Activated CD4-positive, CD25-positive, alpha-beta regulatory T cell treated with anti-CD3 and anti-CD28 coated beads, Interleukin-2, amount 50 U/mL, for 16 hours (primary cell): ENCODE results near the gene CSMD2.

ENCODE experiments used
- DNase-seq: peaks from one replicate; pipeline ENCODE4 v3.0.0-alpha.2; 2020; ENCODE audit warnings: low read depth, low spot score

CSMD2 gene

GRCh38 chr1:33501309-33501708 lies 663.7 kb downstream of the CSMD2 start:
- no peak for DNase-seq

DNA sequence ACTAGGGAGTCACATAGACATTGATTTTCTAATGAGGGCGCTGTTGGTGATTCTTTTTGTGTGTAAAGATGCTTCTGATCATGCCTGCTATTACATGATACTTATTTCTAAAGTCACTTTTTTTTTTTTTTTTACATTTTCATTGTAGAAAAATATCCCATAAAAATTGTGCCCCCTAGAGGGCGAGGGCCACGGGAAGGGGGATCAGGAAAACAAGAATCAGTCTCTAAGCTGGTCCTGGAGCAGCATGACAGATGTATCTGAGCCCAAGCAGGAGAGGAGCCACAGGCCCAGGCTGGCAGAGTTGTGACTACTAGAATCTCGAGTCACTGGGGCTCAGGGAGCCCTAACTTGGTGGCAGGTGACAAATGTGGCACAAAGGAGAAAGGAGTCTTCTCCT lies 664.5 kb downstream of the CSMD2 start:
- no peak for DNase-seq

- DNase-seq = no peak
These were observed 667.6 kb downstream of the CSMD2 start for GRCh38 chr1:33497410-33497809.

DNA sequence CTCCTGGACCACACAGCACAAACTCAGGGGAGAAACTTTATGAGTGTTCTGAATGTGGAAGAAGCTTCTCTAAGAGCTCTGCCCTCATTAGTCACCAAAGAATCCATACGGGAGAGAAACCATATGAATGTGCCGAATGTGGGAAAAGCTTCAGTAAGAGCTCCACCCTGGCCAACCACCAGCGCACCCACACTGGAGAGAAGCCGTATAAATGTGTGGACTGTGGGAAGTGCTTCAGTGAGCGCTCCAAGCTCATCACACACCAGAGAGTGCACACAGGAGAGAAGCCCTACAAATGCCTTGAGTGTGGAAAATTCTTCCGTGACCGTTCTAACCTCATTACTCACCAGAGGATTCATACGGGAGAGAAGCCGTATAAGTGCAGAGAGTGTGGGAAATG lies 670.1 kb downstream of the CSMD2 start:
- DNase-seq = no peak

DNA sequence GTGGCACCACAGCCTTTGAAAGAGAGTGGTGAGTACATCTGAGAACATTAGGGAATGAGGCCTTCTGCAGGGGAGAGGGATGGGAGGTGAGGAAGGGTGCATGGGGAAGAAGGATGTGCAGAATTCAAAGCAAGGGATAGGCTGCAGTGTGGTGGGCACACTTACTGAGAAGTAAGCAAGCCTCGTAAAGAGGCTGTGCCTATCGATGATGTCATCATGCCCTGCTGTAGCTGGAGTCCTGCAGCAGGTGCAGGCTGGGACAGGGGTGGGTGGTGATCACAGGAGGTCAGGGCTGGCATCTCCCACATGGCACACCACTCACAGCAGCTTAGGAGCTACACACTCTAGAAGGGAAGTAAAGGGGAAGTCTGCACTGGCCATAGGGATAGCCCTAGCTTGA lies 676.4 kb downstream of the CSMD2 start:
- DNase-seq = no peak

DNA sequence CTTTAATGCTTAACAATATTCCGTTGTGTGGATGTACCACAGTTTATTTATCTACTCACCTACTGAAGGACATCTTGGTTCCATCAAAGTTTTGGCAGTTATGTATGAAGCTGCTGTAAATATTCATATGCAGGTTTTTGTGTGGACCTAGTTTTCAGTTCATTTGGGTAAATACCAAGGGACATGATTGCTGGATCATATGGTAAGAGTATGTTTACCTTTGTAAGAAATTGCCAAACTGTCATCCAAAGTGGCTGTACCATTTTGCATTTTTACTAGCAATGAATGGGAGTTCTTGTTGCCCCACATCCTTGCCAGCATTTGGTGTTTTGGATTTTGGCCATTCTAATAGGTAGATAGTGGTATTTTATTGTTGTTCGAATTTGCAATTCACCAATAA lies 682.6 kb downstream of the CSMD2 start:
- no peak for DNase-seq

DNA sequence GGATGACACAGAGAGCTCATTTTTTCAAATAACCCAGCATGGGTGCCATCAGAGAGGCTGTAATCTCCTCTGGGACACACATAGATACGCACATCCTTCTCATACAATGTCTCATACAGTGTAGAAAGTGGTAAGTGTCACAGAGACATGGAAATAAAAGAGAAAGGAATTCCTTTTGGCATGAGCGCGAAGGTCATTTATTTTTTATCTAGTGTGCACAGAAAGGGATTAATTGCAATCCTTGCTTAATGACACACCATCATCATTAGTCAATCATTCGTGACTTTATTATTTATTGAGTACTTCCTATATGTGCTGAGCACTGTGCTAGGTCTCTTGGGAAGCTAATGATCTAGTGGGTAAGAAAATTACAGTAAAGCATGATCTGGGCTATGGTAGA lies 687.6 kb downstream of the CSMD2 start:
- DNase-seq = no peak

DNA sequence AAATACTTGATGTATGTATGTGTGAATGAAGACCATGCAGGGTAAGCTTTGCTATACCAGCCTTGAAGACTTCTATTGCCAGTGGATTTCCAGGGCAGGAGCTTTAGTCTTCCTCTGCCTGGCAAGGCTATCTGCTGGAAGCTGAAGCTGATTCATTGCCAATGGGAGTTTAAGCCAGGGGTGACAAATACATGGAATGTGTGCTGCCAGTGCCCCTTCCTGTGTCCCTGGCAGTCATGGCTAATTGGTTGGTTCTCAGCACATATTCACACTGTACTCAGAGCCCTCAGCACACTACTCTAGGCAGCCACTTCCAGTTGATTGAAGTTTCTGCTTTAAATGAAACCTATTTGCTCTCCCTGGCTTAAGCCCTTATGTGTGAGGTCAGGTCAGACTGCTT lies 691.1 kb downstream of the CSMD2 start:
- no peak for DNase-seq

DNA sequence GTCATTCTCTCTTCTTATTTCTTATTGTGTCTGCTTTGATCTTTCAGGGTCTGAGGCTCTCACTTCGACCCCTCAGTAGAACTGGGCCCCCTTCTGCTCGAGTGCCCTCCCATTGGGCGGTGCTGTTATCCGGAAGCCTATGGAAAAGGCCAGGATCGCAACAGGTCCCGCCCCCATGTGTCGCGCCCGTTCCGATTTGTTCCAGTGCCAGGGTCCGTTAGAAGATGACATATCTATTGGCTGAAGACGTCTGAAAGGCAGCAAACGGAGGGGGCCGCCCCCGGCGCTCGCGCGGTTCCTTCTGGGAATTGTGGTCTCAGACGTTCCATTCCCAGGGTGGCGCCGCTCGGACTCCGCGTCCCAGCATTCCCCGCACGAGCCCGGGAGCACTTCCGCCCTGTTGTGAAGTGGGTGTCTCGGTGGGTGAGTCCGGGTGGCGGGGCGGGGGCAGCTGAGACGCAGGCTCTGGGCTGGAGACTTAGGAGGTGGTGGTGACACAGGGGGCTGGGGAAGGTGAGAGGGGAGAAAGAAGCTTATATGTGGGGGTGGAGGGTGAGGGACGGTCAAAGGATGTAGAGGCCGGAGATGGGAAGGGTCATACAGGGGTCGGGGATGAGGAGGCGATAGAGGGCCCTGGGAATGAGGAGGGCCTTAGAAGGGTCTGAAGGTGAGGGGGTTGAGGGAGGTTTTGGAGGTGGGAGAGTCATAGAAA lies 692.6 kb downstream of the CSMD2 start, which contains the start of gene ZSCAN20:
Gene ZSCAN20, plus strand, starts transcription at position 377 of the 712 bp plus-strand sequence. CDS start 6,644 bp downstream, outside the sequence.
- DNase-seq = peak; percentile 70

DNA sequence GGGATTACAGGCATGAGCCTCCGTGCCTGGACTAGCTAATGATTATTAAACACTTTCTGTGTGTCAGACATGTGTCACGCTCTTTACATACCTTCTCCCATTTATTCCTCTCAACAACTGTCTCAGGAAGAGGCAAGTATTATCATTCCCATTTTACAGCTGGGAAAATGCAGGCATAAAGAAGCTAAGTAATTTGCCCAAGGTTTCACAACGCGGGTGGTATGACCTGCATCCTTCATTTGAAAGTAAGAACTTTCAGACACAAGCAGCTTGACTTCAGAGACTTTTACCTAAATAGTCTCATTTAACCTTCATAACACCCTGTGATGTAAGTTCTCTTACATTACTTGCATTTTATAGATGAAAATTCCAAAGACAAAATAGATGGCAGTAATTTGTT lies 693.6 kb downstream of the CSMD2 start:
- DNase-seq = no peak

DNA sequence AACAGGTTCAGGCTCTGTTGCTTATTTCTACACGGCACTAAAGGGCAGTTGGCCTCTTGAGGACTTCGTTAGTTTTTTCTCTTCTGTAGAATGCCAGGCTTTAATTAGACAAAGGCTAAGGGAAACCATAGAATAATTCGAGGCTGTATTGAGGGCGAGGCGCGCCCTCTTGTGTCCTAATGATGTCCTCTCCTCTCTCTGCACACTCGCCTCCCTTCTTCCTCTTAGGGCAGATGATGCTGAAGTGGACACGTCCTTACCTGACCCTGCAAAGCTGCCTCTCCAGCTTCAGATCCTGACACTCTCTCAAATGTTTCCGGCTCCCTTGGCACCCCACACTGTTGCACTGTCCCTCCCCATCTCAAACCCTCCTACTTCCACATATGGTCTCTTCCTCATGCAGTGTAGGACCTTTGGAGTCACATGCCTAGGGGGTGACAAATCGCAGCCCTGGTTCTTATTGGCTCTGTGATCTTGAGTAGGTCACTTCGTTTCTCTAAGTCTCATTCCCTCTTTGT lies 694.5 kb downstream of the CSMD2 start:
- DNase-seq = no peak

- DNase-seq = no peak
These were observed 695.3 kb downstream of the CSMD2 start for GRCh38 chr1:33469691-33470090.

- no peak for DNase-seq
These were observed 696.1 kb downstream of the CSMD2 start for GRCh38 chr1:33468967-33469366.

DNA sequence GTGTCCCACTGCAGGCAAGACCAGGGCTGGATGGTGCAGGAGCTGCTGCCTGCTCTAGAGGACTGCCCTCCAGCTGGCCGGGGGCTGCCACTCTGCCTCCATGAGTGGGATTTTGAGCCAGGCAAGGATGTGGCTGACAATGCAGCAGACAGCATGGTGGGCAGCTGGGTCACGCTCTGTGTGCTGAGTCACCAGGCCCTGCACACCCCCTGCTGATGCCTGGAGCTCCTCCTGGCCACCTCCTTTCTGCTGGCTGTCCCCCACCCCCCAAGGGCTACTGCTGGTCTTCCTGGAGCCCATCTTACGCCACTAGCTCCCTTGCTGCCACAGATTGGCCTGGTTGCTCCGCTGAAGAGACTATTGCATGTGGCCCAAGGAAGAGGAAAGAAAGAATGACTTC lies 696.5 kb downstream of the CSMD2 start:
- no peak for DNase-seq

GRCh38 chr1:33468011-33468410 lies 697.0 kb downstream of the CSMD2 start:
- DNase-seq = no peak

DNA sequence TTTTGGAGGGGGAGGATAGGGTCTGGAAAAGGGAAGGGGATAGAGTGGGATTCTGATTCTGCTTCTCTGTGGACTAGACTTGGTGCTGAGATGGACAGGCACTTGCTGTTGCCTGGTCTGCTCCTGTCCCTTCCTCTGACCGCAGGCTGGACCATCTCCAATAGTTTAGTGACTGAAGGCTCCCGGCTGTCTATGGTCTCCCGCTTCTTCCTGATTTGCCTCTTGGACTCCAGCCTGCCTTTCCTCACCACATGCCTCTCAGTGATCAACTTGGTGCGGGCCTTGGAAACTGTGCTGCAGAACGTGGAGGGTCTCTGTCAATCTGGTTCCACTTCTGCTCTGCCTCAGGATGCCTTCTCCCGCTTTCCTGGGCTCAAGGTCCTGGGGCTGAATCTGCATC lies 698.9 kb downstream of the CSMD2 start:
- no peak for DNase-seq

GRCh38 chr1:33465316-33465715 lies 699.7 kb downstream of the CSMD2 start:
- DNase-seq = no peak

DNA sequence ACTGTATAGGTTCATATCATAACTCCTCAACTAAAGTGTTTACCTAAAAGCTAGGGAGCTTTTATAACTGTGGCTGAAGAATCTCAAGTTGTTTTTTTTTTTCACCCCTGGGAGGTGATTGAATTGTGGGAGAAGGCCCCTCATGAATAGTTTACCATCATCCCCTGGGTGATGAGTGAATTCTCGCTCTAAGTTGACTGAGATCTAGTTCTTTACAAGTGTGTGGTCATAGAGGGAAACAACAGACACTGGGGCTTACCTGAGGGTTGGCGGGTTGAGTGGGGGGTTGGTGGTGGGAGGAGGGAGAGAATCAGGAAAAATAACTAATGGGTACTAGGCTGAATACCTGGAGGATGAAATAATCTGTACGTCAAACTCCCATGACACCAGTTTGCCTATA lies 700.5 kb downstream of the CSMD2 start:
- no peak for DNase-seq
